Endothelial cell (in vitro differentiated cells): ENCODE data around the gene TMEM181. TPM values are rescaled to one million over a fixed set of nuclear protein-coding genes. Genes with fewer than 3 reads are reported as not detected.
"Not testable (repeated sequence)": the region's sequence is repeated elsewhere in the genome, so short reads cannot be mapped to it uniquely, and the experiment has no call there.

Experiments used
- DNase-seq: peaks from one replicate; pipeline ENCODE4 v3.0.0; 2021; ENCODE audit warnings: low spot score
- H3K27ac Mint-ChIP-seq: one replicate; pipeline ENCODE4 v1.8.0; 2021; ENCODE audit warnings: mixed read lengths, inconsistent platforms; ENCODE audit not compliant: unreplicated experiment
- H3K27me3 Mint-ChIP-seq: one replicate; pipeline ENCODE4 v1.8.0; 2021; ENCODE audit warnings: mild to moderate bottlenecking, moderate library complexity, mixed read lengths, inconsistent platforms; ENCODE audit not compliant: unreplicated experiment
- H3K36me3 Mint-ChIP-seq: one replicate; pipeline ENCODE4 v1.8.0; 2021; ENCODE audit warnings: mild to moderate bottlenecking, low read depth, mixed read lengths, inconsistent platforms; ENCODE audit not compliant: unreplicated experiment
- H3K4me1 Mint-ChIP-seq: one replicate; pipeline ENCODE4 v1.8.0; 2021; ENCODE audit warnings: mild to moderate bottlenecking, mixed read lengths, inconsistent platforms; ENCODE audit not compliant: unreplicated experiment
- H3K4me3 Mint-ChIP-seq: one replicate; pipeline ENCODE4 v1.8.0; 2021; ENCODE audit warnings: mild to moderate bottlenecking, mixed read lengths, inconsistent platforms; ENCODE audit not compliant: unreplicated experiment
- H3K9me3 Mint-ChIP-seq: one replicate; pipeline ENCODE4 v1.8.0; 2021; ENCODE audit warnings: mixed read lengths, inconsistent platforms; ENCODE audit not compliant: unreplicated experiment
- CTCF ChIP-seq: fragments of 200-600 bp; sonication (generic); IDR thresholded peaks from one replicate; pipeline ENCODE4 v1.5.0; 2021; ENCODE audit warnings: antibody characterized with exemption; ENCODE audit not compliant: unreplicated experiment
- total RNA-seq: library from RNA; stranded (reverse); fragmentation: NEBNext Ultra II Directional; extraction: Animal tissue kit (Norgen Biotek cat#: 25700); gene quantifications from one replicate; pipeline ENCODE4 v1.2.1, GENCODE V29; 2021; ENCODE audit not compliant: unreplicated experiment

TMEM181 gene
- total RNA-seq, 1 donor from 2014 or later = 29.5 TPM

- Mint-ChIP-seq H3K4me1 (no peaks in the 10 kb centered on the region), H3K27me3 (no peaks in the 10 kb centered on the region), H3K9me3 (no peaks in the 10 kb centered on the region), H3K36me3 (no peaks in the 10 kb centered on the region), H3K27ac (no peak overlapping the region), H3K4me3 (no peak overlapping the region)
- no peak for TF ChIP-seq CTCF
- no peak for DNase-seq
These were observed 106.9 kb downstream of the TMEM181 start for GRCh38 chr6:158666628-158667359.

- H3K36me3 Mint-ChIP-seq = no peaks in the 10 kb centered on the region
- H3K4me3 Mint-ChIP-seq = no peak overlapping the region
- TF ChIP-seq CTCF = no peak
- H3K27me3 Mint-ChIP-seq = no peaks in the 10 kb centered on the region
- H3K9me3 Mint-ChIP-seq = no peaks in the 10 kb centered on the region
- no peaks in the 10 kb centered on the region for H3K4me1 Mint-ChIP-seq
- no peak overlapping the region for H3K27ac Mint-ChIP-seq
- DNase-seq = no peak
These were observed 107.6 kb downstream of the TMEM181 start for GRCh38 chr6:158667360-158667981.

- TF ChIP-seq CTCF = no peak
- H3K4me3 Mint-ChIP-seq = no peak overlapping the region
- H3K9me3 Mint-ChIP-seq = no peaks in the 10 kb centered on the region
- H3K27me3 Mint-ChIP-seq = no peaks in the 10 kb centered on the region
- H3K36me3 Mint-ChIP-seq = no peaks in the 10 kb centered on the region
- no peak overlapping the region for H3K27ac Mint-ChIP-seq
- no peak for DNase-seq
- H3K4me1 Mint-ChIP-seq = no peaks in the 10 kb centered on the region
These were observed 108.8 kb downstream of the TMEM181 start for GRCh38 chr6:158668707-158669103.

DNA sequence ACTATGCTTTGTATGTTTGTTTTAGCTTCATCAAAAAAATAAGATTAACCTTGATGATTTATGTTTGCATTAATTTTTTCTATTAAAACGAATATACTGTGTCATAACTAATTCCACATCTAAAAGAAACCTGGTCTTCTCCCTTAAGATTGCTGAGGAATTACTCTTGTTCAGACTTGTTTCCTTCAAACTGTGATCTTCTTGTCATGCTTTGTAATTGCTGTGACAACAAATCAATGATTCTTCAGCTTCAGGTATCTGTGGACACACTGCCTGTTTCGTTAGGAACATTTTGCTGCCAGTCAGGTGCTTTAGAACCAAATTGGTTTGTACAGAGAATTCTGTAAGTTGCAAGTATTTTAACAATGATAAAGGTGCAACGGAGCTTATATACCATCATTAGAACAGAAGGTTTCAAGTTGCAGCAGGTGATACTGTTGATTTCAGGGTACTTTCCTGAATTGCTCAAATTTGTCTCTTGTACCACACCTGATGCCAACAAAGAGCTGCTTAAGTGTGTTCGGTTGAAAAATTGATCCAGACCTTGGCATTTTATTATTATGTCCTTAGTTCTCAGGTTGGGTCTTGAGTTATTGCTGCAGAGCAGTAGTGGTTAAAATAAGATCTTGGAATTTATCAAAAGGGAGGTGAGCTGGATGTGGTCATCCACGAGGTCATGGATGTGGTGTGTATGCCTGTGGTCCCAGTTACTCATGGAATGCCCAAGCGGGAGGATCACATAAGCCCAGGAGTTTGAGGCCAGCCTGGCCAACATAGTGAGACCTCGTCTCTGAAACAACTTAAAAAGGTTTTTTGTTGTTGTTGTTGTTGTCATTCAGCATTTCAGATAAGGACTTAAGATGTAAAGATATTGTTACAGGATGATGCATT, 109.5 kb downstream of the TMEM181 start:
- Mint-ChIP-seq H3K4me3 (no peak overlapping the region), H3K9me3 (no peaks in the 10 kb centered on the region), H3K27ac (no peak overlapping the region), H3K27me3 (no peaks in the 10 kb centered on the region), H3K36me3 (no peaks in the 10 kb centered on the region), H3K4me1 (no peaks in the 10 kb centered on the region)
- TF ChIP-seq CTCF = no peak
- no peak for DNase-seq

- not testable (repeated sequence) for DNase-seq, H3K27me3 Mint-ChIP-seq, H3K27ac Mint-ChIP-seq, H3K4me3 Mint-ChIP-seq, H3K9me3 Mint-ChIP-seq, H3K4me1 Mint-ChIP-seq, H3K36me3 Mint-ChIP-seq
These were observed 112.2 kb downstream of the TMEM181 start for GRCh38 chr6:158672119-158672518.
